H1 (cell line): ENCODE measurements around the gene SLC8A1. TPM values are rescaled to one million over a fixed set of nuclear protein-coding genes. Genes with fewer than 3 reads are reported as not detected.

Source experiments
- CTCF ChIA-PET: fragments of 300-600 bp; sonication (Branson Sonifier 250); formaldehyde crosslinking; loops from one replicate; lab custom pipeline; 2021; ENCODE audit not compliant: partially characterized antibody; lab: Charles Lee
- POLR2A ChIA-PET: fragments of 300-600 bp; sonication (Branson Sonifier 250); formaldehyde crosslinking; loops from one replicate; lab custom pipeline; 2021; ENCODE audit warnings: inconsistent platforms; ENCODE audit not compliant: partially characterized antibody; lab: Charles Lee
- DNase-seq, 2 experiments: peaks; one replicate each; pipeline versions ENCODE4 v3.0.0 to v3.0.0-alpha.2; 2010 to 2022; ENCODE audit warnings: low spot score in 2 of 2, low read depth in 1 of 2, mixed read lengths in 1 of 2
- FAIRE-seq: peaks from 2 replicates; lab custom pipeline; 2011; peaks lifted over from hg19 to GRCh38; lab: Jason Lieb, UNC
- H2AFZ ChIP-seq: 2 replicates; pipeline ENCODE4 v1.8.1; 2012; ENCODE audit warnings: low read length, inconsistent platforms
- H2AK5ac ChIP-seq: 2 replicates; pipeline ENCODE4 v1.6.1; 2013; ENCODE audit warnings: low read depth, low read length
- H2BK120ac ChIP-seq: replicated peaks from 2 replicates; pipeline ENCODE3; 2013; ENCODE audit warnings: low read depth, low read length, inconsistent platforms
- H2BK12ac ChIP-seq: 2 replicates; pipeline ENCODE4 v1.6.1; 2013; ENCODE audit warnings: low read depth, low read length
- H2BK15ac ChIP-seq: 2 replicates; pipeline ENCODE4 v1.6.1; 2013; ENCODE audit warnings: low read length
- H2BK20ac ChIP-seq: 2 replicates; pipeline ENCODE4 v1.6.1; 2013; ENCODE audit warnings: low read length
- H2BK5ac ChIP-seq: 2 replicates; pipeline ENCODE4 v1.6.1; 2013; ENCODE audit warnings: low read depth, low read length
- H3K14ac ChIP-seq: 2 replicates; pipeline ENCODE4 v1.6.1; 2013; ENCODE audit warnings: inconsistent platforms; ENCODE audit not compliant: insufficient read length
- H3K18ac ChIP-seq: 2 replicates; pipeline ENCODE4 v1.6.1; 2013; ENCODE audit warnings: low read length; ENCODE audit errors: extremely low read depth
- H3K23ac ChIP-seq: 2 replicates; pipeline ENCODE4 v1.6.1; 2013; ENCODE audit warnings: inconsistent platforms; ENCODE audit not compliant: insufficient read length
- H3K23me2 ChIP-seq: 2 replicates; pipeline ENCODE4 v1.6.1; 2013; ENCODE audit warnings: low read depth, low read length
- H3K27ac ChIP-seq: 2 replicates; pipeline ENCODE4 v1.6.1; 2011; ENCODE audit warnings: low read depth, low read length, inconsistent platforms
- H3K27me3 ChIP-seq, 4 experiments: replicated peaks in 1 of 4; 1 replicate in 1 of 4; 2 replicates in 3 of 4; pipeline versions ENCODE4 v1.6.1 to v1.8.1; 2011 to 2013; ENCODE audit warnings: low read length in 3 of 4, mild to moderate bottlenecking in 3 of 4, inconsistent platforms in 2 of 4, mixed read lengths in 2 of 4, moderate library complexity in 1 of 4; ENCODE audit not compliant: control insufficient read depth in 3 of 4, insufficient read depth in 3 of 4; ENCODE audit errors: extremely low read depth in 1 of 4
- H3K36me3 ChIP-seq, 4 experiments: 2 replicates each; pipeline versions ENCODE4 v1.6.1 to v1.8.1; 2011 to 2013; ENCODE audit warnings: mild to moderate bottlenecking in 4 of 4, low read length in 3 of 4, moderate library complexity in 2 of 4, control low read depth in 1 of 4, inconsistent platforms in 1 of 4; ENCODE audit not compliant: insufficient read depth in 4 of 4, control insufficient read depth in 2 of 4
- H3K4ac ChIP-seq: replicated peaks from 2 replicates; pipeline ENCODE3; 2013; ENCODE audit warnings: low read length, low read depth, mixed read lengths, inconsistent platforms; ENCODE audit not compliant: insufficient read length
- H3K4me1 ChIP-seq, 4 experiments: replicated peaks in 1 of 4; 1 replicate in 1 of 4; 2 replicates in 3 of 4; pipeline versions ENCODE4 v1.6.1 to v1.8.1; 2011 to 2013; ENCODE audit warnings: low read length in 3 of 4, inconsistent platforms in 2 of 4, mixed read lengths in 1 of 4; ENCODE audit not compliant: insufficient read depth in 4 of 4, control insufficient read depth in 3 of 4
- H3K4me2 ChIP-seq, 2 experiments: 2 replicates each; pipeline versions ENCODE4 v1.6.1 to v1.8.1; 2011 to 2013; ENCODE audit warnings: low read depth in 2 of 2, low read length in 2 of 2, control low read depth in 1 of 2, inconsistent platforms in 1 of 2, mild to moderate bottlenecking in 1 of 2; ENCODE audit not compliant: insufficient read depth in 1 of 2
- H3K4me3 ChIP-seq, 4 experiments: fragments of 200-600, 300-600 bp in 1 of 4; sonication (generic), shearing (Covaris generic), sonication (Bioruptor Twin) in 1 of 4; 2 replicates each; pipeline versions ENCODE4 v1.5.1 to v1.8.1; 2011 to 2016; ENCODE audit warnings: low read length in 4 of 4, low read depth in 3 of 4, control low read depth in 2 of 4, inconsistent platforms in 2 of 4, mild to moderate bottlenecking in 2 of 4, mixed read lengths in 1 of 4, moderate library complexity in 1 of 4; ENCODE audit not compliant: insufficient read depth in 2 of 4; ENCODE audit errors: extremely low read depth in 1 of 4
- H3K56ac ChIP-seq: replicated peaks from 2 replicates; pipeline ENCODE3; 2013; ENCODE audit warnings: low read depth, mild to moderate bottlenecking, mixed read lengths, low read length, inconsistent platforms; ENCODE audit not compliant: insufficient read length
- H3K79me1 ChIP-seq: 2 replicates; pipeline ENCODE4 v1.6.1; 2013; ENCODE audit warnings: low read depth, low read length, control low read depth
- H3K79me2 ChIP-seq, 2 experiments: 2 replicates each; pipeline versions ENCODE4 v1.6.1 to v1.8.1; 2012 to 2013; ENCODE audit warnings: low read length in 2 of 2, mild to moderate bottlenecking in 2 of 2, inconsistent platforms in 1 of 2; ENCODE audit not compliant: insufficient read depth in 2 of 2, control insufficient read depth in 1 of 2
- H3K9ac ChIP-seq, 4 experiments: replicated peaks in 1 of 4; 1 replicate in 1 of 4; 2 replicates in 3 of 4; pipeline versions ENCODE4 v1.6.1 to v1.8.1; 2011 to 2013; ENCODE audit warnings: low read depth in 3 of 4, low read length in 3 of 4, control low read depth in 2 of 4, mild to moderate bottlenecking in 2 of 4, moderate library complexity in 2 of 4, inconsistent platforms in 1 of 4; ENCODE audit errors: extremely low read depth in 1 of 4
- H3K9me3 ChIP-seq, 2 experiments: 2 replicates each; pipeline versions ENCODE4 v1.6.1 to v1.8.1; 2012 to 2013; ENCODE audit warnings: mild to moderate bottlenecking in 2 of 2, moderate library complexity in 2 of 2, control low read depth in 1 of 2, inconsistent platforms in 1 of 2, low read depth in 1 of 2, low read length in 1 of 2, mixed read lengths in 1 of 2; ENCODE audit not compliant: insufficient read depth in 2 of 2
- H4K20me1 ChIP-seq, 2 experiments: replicated peaks in 1 of 2; 2 replicates each; pipeline versions ENCODE3 to v1.8.1; 2011 to 2013; ENCODE audit warnings: inconsistent platforms in 2 of 2, low read length in 2 of 2, mild to moderate bottlenecking in 1 of 2; ENCODE audit not compliant: insufficient read depth in 2 of 2, control insufficient read depth in 1 of 2
- H4K5ac ChIP-seq: 2 replicates; pipeline ENCODE4 v1.6.1; 2013; ENCODE audit warnings: low read length, low read depth, mixed read lengths, inconsistent platforms; ENCODE audit not compliant: insufficient read length
- H4K8ac ChIP-seq: 2 replicates; pipeline ENCODE4 v1.8.0; 2013; ENCODE audit warnings: mild to moderate bottlenecking, moderate library complexity, low read length, inconsistent platforms; ENCODE audit not compliant: insufficient read depth; ENCODE audit errors: extremely low read depth
- H4K91ac ChIP-seq: replicated peaks from 2 replicates; pipeline ENCODE3; 2013; ENCODE audit warnings: low read length, mixed read lengths, inconsistent platforms; ENCODE audit not compliant: insufficient read length
- CHD1 ChIP-seq: IDR thresholded peaks from 2 replicates; pipeline ENCODE4 v1.6.1; 2012; ENCODE audit warnings: low read depth, low read length, improper control_type of control experiment
- GABPA ChIP-seq: IDR thresholded peaks from 2 replicates; pipeline ENCODE4 v1.6.1; 2011; ENCODE audit warnings: mild to moderate bottlenecking, low read length, moderate library complexity, borderline replicate concordance; ENCODE audit not compliant: insufficient read depth
- HDAC6 ChIP-seq: IDR thresholded peaks from one replicate; pipeline ENCODE4 v1.7.1; 2012; ENCODE audit warnings: low read depth, mild to moderate bottlenecking, inconsistent platforms, low read length, moderate library complexity
- PHF8 ChIP-seq: fragments of 200-600 bp; sonication (generic); conservative IDR thresholded peaks from 2 replicates; pipeline ENCODE4 v1.7.1; 2012; ENCODE audit warnings: low read depth, mild to moderate bottlenecking, inconsistent platforms, low read length, moderate library complexity
- RXRA ChIP-seq: IDR thresholded peaks from 2 replicates; pipeline ENCODE4 v1.6.1; 2011; ENCODE audit warnings: low read depth, mild to moderate bottlenecking, low read length, moderate library complexity; ENCODE audit not compliant: insufficient read depth
- SAP30 ChIP-seq: fragments of 300-600 bp; sonication (generic); IDR thresholded peaks from 2 replicates; pipeline ENCODE4 v1.7.1; 2012; ENCODE audit warnings: low read length, moderate library complexity, mild to moderate bottlenecking, inconsistent platforms; ENCODE audit not compliant: insufficient read depth, insufficient replicate concordance
- SIX5 ChIP-seq: IDR thresholded peaks from 2 replicates; pipeline ENCODE4 v1.6.1; 2011; ENCODE audit warnings: mild to moderate bottlenecking, low read depth, low read length
- SP4 ChIP-seq: IDR thresholded peaks from 2 replicates; pipeline ENCODE4 v1.6.1; 2012; ENCODE audit warnings: low read length, inconsistent platforms
- YY1 ChIP-seq: IDR thresholded peaks from 2 replicates; pipeline ENCODE4 v1.6.1; 2011; ENCODE audit warnings: low read depth, mild to moderate bottlenecking, low read length
- polyA plus RNA-seq, 7 experiments: library from polyadenylated mRNA; depleted of rRNA in 3 of 7; stranded (reverse) in 5 of 7; unstranded in 2 of 7; fragments of >200 nt in 5 of 7; fragments of 200-250 nt in 2 of 7; gene quantifications; 1 replicate in 5 of 7; 2 replicates in 1 of 7; 4 replicates in 1 of 7; pipeline versions ENCODE4 v1.2.1 to v1.2.3, GENCODE V29; 2011 to 2013; ENCODE audit warnings: missing spikeins in 2 of 7, mixed read lengths in 2 of 7
- total RNA-seq: library from RNA; stranded (reverse); fragmentation: NEBNext Ultra II Directional; extraction: Animal tissue kit (Norgen Biotek cat#: 25700); gene quantifications from 2 replicates; pipeline ENCODE4 v1.2.1, GENCODE V29; 2021
- TF ChIP-seq, protein P1 (sequence below): IDR thresholded peaks from 2 replicates; pipeline ENCODE4 v1.6.1; 2012; ENCODE audit warnings: inconsistent platforms

SLC8A1 gene
- total and polyA plus RNA-seq, 2 of the 8 experiments (the other 6 are each of a cell fraction or from before 2014, with no cell fraction given): 0.68 to 3.6 TPM

GRCh38 chr2:40480073-40480472, 28.2 kb upstream of the SLC8A1 start:
- H3K27ac ChIP-seq: no peak overlapping the region
- H3K4me3 ChIP-seq: no peak overlapping the region

More at GRCh38 chr2:40480073-40480472, 28.2 kb upstream of the SLC8A1 start:
- H3K18ac ChIP-seq: no peak overlapping the region
- no peak overlapping the region for H3K23ac ChIP-seq
- H4K91ac ChIP-seq: no peak overlapping the region
- H3K23me2 ChIP-seq: 0 out of 2 replicates have a peak, but pooled peaks cover 2% of the 10 kb centered on the region
- no peak overlapping the region for H2BK15ac ChIP-seq
- TF ChIP-seq HDAC6 (no peak), PHF8 (no peak), CHD1 (no peak), SIX5 (no peak), SP4 (no peak), RXRA (no peak), SAP30 (no peak), GABPA (no peak), YY1 (no peak)
- TF ChIP-seq, protein P1, sequence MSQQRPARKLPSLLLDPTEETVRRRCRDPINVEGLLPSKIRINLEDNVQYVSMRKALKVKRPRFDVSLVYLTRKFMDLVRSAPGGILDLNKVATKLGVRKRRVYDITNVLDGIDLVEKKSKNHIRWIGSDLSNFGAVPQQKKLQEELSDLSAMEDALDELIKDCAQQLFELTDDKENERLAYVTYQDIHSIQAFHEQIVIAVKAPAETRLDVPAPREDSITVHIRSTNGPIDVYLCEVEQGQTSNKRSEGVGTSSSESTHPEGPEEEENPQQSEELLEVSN: no peak
- TF ChIP-seq, all 59 proteins: peak for 0
- Histone ChIP-seq H3K4me2 (no peak overlapping the region), H3K56ac (no peak overlapping the region), H3K4ac (no peak overlapping the region), H4K8ac (no peak overlapping the region), H3K4me1 (peaks cover 0 to 4% (median 0%) of the 10 kb centered on the region in 4 experiments; a peak in 1 of 7 replicates), H2BK20ac (no peak overlapping the region), H2BK12ac (no peak overlapping the region), H4K20me1 (no peaks in the 10 kb centered on the region), H3K14ac (no peak overlapping the region), H3K79me1 (no peaks in the 10 kb centered on the region), H2AK5ac (no peak overlapping the region), H2BK5ac (no peak overlapping the region), H2BK120ac (no peak overlapping the region), H3K36me3 (no peaks in the 10 kb centered on the region), H3K9me3 (no peaks in the 10 kb centered on the region), H3K27me3 (peaks cover 0 to 1% (median 0%) of the 10 kb centered on the region in 4 experiments; a peak in 1 of 7 replicates), H3K79me2 (no peaks in the 10 kb centered on the region), H2AFZ (no peak overlapping the region), H4K5ac (no peak overlapping the region), H3K9ac (no peak overlapping the region)
- CTCF ChIA-PET: interaction anchor here (0.9 to 1.7 kb wide), 4 partner anchors 13 to 609 kb away, joined by 4 read pairs; no protein-coding TSS in a partner anchor
- DNase-seq: no peak
- POLR2A ChIA-PET: no interaction called here
- no peak for FAIRE-seq
